ENCODE results near the gene MGMT.

MGMT gene

GRCh38 chr10:129444359-129444758 lies 22.7 kb upstream of the MGMT start:
- Mint-ChIP-seq H3K36me3 (ENCODE audit: low read depth) (no peaks in the 10 kb centered on the region), H3K4me3 (no peak overlapping the region), H3K4me1 (no peaks in the 10 kb centered on the region), H3K27me3 (peaks cover 4% of the 10 kb centered on the region), H3K27ac (no peak overlapping the region), H3K9me3 (no peaks in the 10 kb centered on the region)
- ATAC-seq = no peak
- no peak for DNase-seq

GRCh38 chr10:129445436-129446182 lies 21.4 kb upstream of the MGMT start:
- no peak overlapping the region for H3K27ac Mint-ChIP-seq
- no peak overlapping the region for H3K4me3 Mint-ChIP-seq
- no peak for ATAC-seq
- H3K27me3 Mint-ChIP-seq = peaks cover 1% of the 10 kb centered on the region
- no peak for DNase-seq
- H3K4me1 Mint-ChIP-seq = no peaks in the 10 kb centered on the region
- no peaks in the 10 kb centered on the region for H3K9me3 Mint-ChIP-seq
- H3K36me3 Mint-ChIP-seq (ENCODE audit: low read depth) = no peaks in the 10 kb centered on the region

GRCh38 chr10:129446183-129446581 lies 20.9 kb upstream of the MGMT start:
- no peak overlapping the region for H3K4me3 Mint-ChIP-seq
- no peaks in the 10 kb centered on the region for H3K4me1 Mint-ChIP-seq
- H3K27ac Mint-ChIP-seq = no peak overlapping the region
- no peak for DNase-seq
- H3K36me3 Mint-ChIP-seq (ENCODE audit: low read depth) = no peaks in the 10 kb centered on the region
- peaks cover 1% of the 10 kb centered on the region for H3K27me3 Mint-ChIP-seq
- no peak for ATAC-seq
- H3K9me3 Mint-ChIP-seq = peaks cover 3% of the 10 kb centered on the region

DNA sequence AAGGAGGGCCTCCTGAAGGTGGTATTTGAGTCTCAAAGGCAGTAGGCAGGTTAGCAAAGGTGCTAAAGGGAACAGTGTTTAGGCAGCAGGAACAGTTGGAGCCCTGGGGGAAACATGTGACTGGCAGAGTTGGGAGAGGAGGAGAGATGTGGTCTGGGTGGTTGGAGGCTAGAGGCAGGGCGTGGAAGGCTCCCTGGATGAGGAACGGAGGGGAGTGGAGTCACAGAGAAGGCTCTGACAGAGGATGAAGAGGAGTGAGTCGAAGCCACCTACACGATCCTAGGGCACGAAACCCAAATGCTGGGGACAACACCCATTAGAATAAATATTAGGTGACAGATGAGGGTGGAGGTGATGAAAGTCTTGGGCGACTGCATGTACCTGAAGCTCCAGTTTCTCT lies 19.6 kb upstream of the MGMT start:
- no peaks in the 10 kb centered on the region for H3K36me3 Mint-ChIP-seq (ENCODE audit: low read depth)
- H3K4me3 Mint-ChIP-seq = no peak overlapping the region
- no peaks in the 10 kb centered on the region for H3K4me1 Mint-ChIP-seq
- DNase-seq (no peak), ATAC-seq (no peak)
- no peak overlapping the region for H3K27ac Mint-ChIP-seq
- H3K27me3 Mint-ChIP-seq = peaks cover 1% of the 10 kb centered on the region
- peaks cover 6% of the 10 kb centered on the region for H3K9me3 Mint-ChIP-seq

DNA sequence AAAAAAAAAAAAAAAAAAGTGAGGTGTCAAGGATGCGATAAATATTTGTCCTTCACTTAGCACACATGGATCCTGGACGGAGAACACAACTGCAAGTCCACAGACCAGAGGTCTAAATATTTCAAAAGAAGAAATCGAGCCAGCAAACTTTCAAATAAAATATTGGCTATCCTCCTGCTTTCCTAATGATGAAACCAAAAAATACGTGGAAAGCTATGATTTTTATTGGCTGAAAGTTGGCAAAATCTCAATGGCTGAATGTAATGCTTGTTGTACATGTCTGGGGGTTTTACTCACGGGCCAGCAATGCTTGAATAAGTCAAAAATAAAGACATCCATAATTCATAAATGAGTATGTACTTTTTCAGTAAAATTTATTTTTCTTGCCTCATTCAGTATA lies 19.0 kb upstream of the MGMT start:
- Mint-ChIP-seq H3K4me3 (no peak overlapping the region), H3K9me3 (peaks cover 6% of the 10 kb centered on the region), H3K36me3 (ENCODE audit: low read depth) (no peaks in the 10 kb centered on the region), H3K27ac (no peak overlapping the region), H3K4me1 (no peaks in the 10 kb centered on the region), H3K27me3 (peaks cover 1% of the 10 kb centered on the region)
- no peak for ATAC-seq
- no peak for DNase-seq

GRCh38 chr10:129448539-129448938 lies 18.5 kb upstream of the MGMT start:
- Mint-ChIP-seq H3K9me3 (peaks cover 6% of the 10 kb centered on the region), H3K4me3 (no peak overlapping the region), H3K4me1 (no peaks in the 10 kb centered on the region), H3K36me3 (ENCODE audit: low read depth) (no peaks in the 10 kb centered on the region), H3K27me3 (peaks cover 1% of the 10 kb centered on the region), H3K27ac (no peak overlapping the region)
- DNase-seq = no peak
- no peak for ATAC-seq

- H3K27me3 Mint-ChIP-seq = peaks cover 1% of the 10 kb centered on the region
- DNase-seq (no peak), ATAC-seq (no peak)
Observed at GRCh38 chr10:129449893-129450292, 17.1 kb upstream of the MGMT start.

GRCh38 chr10:129450391-129450790 lies 16.6 kb upstream of the MGMT start:
- Mint-ChIP-seq H3K36me3 (ENCODE audit: low read depth) (no peaks in the 10 kb centered on the region), H3K4me3 (no peak overlapping the region), H3K9me3 (peaks cover 6% of the 10 kb centered on the region), H3K4me1 (no peaks in the 10 kb centered on the region), H3K27ac (no peak overlapping the region), H3K27me3 (peaks cover 1% of the 10 kb centered on the region)
- DNase-seq (no peak), ATAC-seq (no peak)

More at GRCh38 chr10:129449893-129450292, 17.1 kb upstream of the MGMT start:
- no peak overlapping the region for H3K4me3 Mint-ChIP-seq
- no peak overlapping the region for H3K27ac Mint-ChIP-seq
- H3K36me3 Mint-ChIP-seq (ENCODE audit: low read depth) = no peaks in the 10 kb centered on the region
- no peaks in the 10 kb centered on the region for H3K4me1 Mint-ChIP-seq
- H3K9me3 Mint-ChIP-seq = peaks cover 6% of the 10 kb centered on the region

- Mint-ChIP-seq H3K27me3 (peaks cover 12% of the 10 kb centered on the region), H3K4me3 (no peak overlapping the region), H3K36me3 (ENCODE audit: low read depth) (no peaks in the 10 kb centered on the region), H3K4me1 (no peaks in the 10 kb centered on the region), H3K27ac (no peak overlapping the region), H3K9me3 (peaks cover 6% of the 10 kb centered on the region)
- DNase-seq (no peak), ATAC-seq (no peak)
Observed at GRCh38 chr10:129455625-129456024, 11.4 kb upstream of the MGMT start.

GRCh38 chr10:129459762-129460539 lies 7.1 kb upstream of the MGMT start:
- DNase-seq = no peak
- H3K36me3 Mint-ChIP-seq (ENCODE audit: low read depth) = no peaks in the 10 kb centered on the region
- no peak overlapping the region for H3K4me3 Mint-ChIP-seq
- ATAC-seq = no peak
- H3K27me3 Mint-ChIP-seq = peaks cover 12% of the 10 kb centered on the region
- no peaks in the 10 kb centered on the region for H3K9me3 Mint-ChIP-seq
- H3K4me1 Mint-ChIP-seq = no peaks in the 10 kb centered on the region
- H3K27ac Mint-ChIP-seq = no peak overlapping the region

DNA sequence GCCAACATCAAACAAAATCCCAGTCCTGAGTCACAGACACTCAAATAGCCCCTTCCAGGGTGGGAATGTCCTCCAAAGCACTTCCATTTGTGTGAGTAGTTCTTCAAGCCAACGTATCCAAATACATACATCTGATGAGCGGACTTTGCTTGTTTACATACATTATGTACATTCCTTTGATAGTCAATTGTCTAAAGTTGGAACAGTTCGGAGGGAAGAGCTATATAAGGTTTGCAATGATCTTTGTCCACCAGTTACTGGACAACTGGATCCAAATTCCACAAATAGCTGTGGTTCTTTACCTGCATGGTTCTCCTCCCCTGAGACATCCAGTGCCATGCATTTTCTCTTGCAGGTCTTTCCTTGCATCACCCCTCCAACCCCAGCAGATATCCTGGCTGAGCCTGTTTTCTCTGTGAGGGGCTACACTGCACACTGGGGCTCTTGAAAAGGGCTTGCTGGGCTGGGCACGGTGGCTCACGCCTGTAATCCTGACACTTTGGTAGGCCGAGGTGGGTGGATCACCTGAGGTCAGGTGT lies 4.7 kb upstream of the MGMT start:
- Mint-ChIP-seq H3K36me3 (ENCODE audit: low read depth) (no peaks in the 10 kb centered on the region), H3K4me3 (no peak overlapping the region), H3K9me3 (no peaks in the 10 kb centered on the region), H3K27me3 (peaks cover 7% of the 10 kb centered on the region), H3K4me1 (peaks cover 2% of the 10 kb centered on the region), H3K27ac (no peak overlapping the region)
- no peak for DNase-seq
- no peak for ATAC-seq

DNA sequence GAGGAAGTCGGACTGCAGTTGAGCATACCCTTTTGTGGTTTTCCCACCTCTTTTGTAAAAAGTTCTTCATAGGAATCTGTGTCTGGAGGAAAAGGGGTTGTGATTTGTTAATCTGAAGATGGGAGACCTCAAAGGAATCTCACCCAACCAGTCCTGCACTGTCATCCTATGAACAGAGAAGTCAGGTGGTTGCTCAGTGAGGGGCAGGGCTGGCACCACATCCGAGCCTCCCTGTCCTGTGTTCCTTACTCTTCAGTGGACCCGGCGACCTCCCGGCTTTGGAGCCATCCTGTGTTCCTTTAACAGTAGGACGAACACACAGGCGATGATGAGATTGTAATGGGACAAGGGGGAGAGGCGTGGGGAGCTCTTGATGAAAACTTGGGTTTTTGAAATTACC lies 2.8 kb upstream of the MGMT start:
- DNase-seq = no peak
- Mint-ChIP-seq H3K4me1 (peaks cover 11% of the 10 kb centered on the region), H3K27me3 (peaks cover under 1% of the 10 kb centered on the region), H3K9me3 (no peaks in the 10 kb centered on the region), H3K4me3 (no peak overlapping the region), H3K27ac (no peak overlapping the region), H3K36me3 (ENCODE audit: low read depth) (no peaks in the 10 kb centered on the region)
- no peak for ATAC-seq

DNA sequence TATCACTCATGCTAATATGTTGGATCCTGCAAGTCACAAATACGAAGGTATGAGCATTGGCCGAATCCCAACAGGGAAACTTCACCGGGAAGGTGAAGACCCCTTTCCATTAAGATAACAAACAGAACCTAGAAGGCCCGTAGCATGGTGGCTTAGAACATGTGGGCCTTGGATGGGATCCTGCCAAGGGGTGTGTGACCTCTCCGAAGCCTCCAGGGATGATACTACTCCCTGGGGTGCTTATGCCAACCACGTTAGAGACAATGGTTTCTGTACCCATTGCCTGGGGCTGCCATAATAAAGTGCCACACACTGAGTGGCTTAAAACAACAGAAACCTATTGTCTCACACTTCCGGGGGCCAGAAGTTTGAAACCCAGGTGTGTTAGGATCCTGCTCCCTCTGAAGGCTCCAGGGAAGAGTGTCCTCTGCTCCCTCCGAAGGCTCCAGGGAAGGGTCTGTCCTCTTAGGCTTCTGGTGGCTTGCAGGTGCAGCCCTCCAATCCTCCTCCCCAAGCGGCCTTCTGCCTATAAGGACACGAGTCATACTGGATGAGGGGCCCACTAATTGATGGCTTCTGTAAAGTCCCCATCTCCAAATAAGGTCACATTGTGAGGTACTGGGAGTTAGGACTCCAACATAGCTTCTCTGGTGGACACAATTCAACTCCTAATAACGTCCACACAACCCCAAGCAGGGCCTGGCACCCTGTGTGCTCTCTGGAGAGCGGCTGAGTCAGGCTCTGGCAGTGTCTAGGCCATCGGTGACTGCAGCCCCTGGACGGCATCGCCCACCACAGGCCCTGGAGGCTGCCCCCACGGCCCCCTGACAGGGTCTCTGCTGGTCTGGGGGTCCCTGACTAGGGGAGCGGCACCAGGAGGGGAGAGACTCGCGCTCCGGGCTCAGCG lies 992 bp upstream of the MGMT start:
- H3K9me3 Mint-ChIP-seq = no peaks in the 10 kb centered on the region
- peak overlapping the region; percentile 54 for H3K27ac Mint-ChIP-seq
- H3K27me3 Mint-ChIP-seq = no peaks in the 10 kb centered on the region
- peak overlapping the region; percentile 68 for H3K4me3 Mint-ChIP-seq
- ATAC-seq (no peak), DNase-seq (no peak)
- peaks cover 11% of the 10 kb centered on the region for H3K4me1 Mint-ChIP-seq
- peaks cover 1% of the 10 kb centered on the region for H3K36me3 Mint-ChIP-seq (ENCODE audit: low read depth)

DNA sequence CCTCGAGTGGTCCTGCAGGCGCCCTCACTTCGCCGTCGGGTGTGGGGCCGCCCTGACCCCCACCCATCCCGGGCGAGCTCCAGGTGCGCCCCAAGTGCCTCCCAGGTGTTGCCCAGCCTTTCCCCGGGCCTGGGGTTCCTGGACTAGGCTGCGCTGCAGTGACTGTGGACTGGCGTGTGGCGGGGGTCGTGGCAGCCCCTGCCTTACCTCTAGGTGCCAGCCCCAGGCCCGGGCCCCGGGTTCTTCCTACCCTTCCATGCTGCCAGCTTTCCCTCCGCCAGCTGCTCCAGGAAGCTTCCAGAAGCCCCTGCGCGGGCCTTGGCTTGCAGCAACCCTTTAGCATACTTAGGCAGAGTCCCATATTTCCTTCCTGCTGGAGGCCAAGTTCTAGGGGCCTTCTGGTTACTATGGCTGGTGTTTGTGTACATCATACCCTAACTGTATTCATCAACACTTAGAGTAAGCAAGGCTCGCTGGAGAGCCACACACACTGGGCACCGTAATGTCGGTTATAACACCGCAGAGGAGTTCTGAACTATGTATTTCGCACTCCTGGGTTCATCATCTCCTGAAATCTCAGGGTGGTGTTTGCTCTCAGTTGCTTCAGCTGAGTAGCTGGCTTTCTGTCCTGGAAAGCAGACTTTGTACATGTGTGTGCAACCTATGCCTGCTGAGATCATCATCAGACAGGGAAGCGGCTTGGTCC lies 471 bp downstream of the MGMT start:
- H3K27ac Mint-ChIP-seq = peak overlapping the region; percentile 59
- peaks cover 2% of the 10 kb centered on the region for H3K36me3 Mint-ChIP-seq (ENCODE audit: low read depth)
- no peaks in the 10 kb centered on the region for H3K9me3 Mint-ChIP-seq
- H3K4me3 Mint-ChIP-seq = peak overlapping the region; percentile 83
- ATAC-seq (no peak), DNase-seq (peak; percentile 12)
- peaks cover 11% of the 10 kb centered on the region for H3K4me1 Mint-ChIP-seq
- no peaks in the 10 kb centered on the region for H3K27me3 Mint-ChIP-seq

Measured in activated naive CD8-positive, alpha-beta T cell treated with anti-CD3 and anti-CD28 coated beads, Interleukin-2, amount 50 U/mL, for 24 hours (primary cell).